Neuronal stem cell (in vitro differentiated cells): ENCODE data around the gene SP3.

Experiments used
- DNase-seq: peaks from one replicate; pipeline ENCODE4 v3.0.0-alpha.2; 2013; ENCODE audit warnings: low spot score
- H2AFZ ChIP-seq: one replicate; pipeline ENCODE4 v1.6.1; 2013; ENCODE audit warnings: mild to moderate bottlenecking, low read length, inconsistent platforms
- H2AK5ac ChIP-seq: 2 replicates; pipeline ENCODE4 v1.6.1; 2013; ENCODE audit warnings: low read depth, mild to moderate bottlenecking, inconsistent platforms, low read length, moderate library complexity, mixed read lengths
- H2BK120ac ChIP-seq: 2 replicates; pipeline ENCODE4 v1.6.1; 2013; ENCODE audit warnings: low read depth, mild to moderate bottlenecking, inconsistent platforms, low read length, moderate library complexity, mixed read lengths
- H2BK12ac ChIP-seq: one replicate; pipeline ENCODE4 v1.6.1; 2013; ENCODE audit warnings: low read length, inconsistent platforms
- H2BK15ac ChIP-seq: 2 replicates; pipeline ENCODE4 v1.6.1; 2013; ENCODE audit warnings: mild to moderate bottlenecking, low read length, inconsistent platforms, mixed read lengths
- H2BK5ac ChIP-seq: one replicate; pipeline ENCODE4 v1.6.1; 2013; ENCODE audit warnings: inconsistent platforms, mild to moderate bottlenecking, low read length, moderate library complexity
- H3K14ac ChIP-seq: one replicate; pipeline ENCODE4 v1.6.1; 2013; ENCODE audit warnings: low read length, inconsistent platforms
- H3K18ac ChIP-seq: 2 replicates; pipeline ENCODE4 v1.6.1; 2013; ENCODE audit warnings: low read length, inconsistent platforms
- H3K23ac ChIP-seq: 2 replicates; pipeline ENCODE4 v1.6.1; 2013; ENCODE audit warnings: low read depth, mild to moderate bottlenecking, mixed read lengths, low read length, inconsistent platforms; ENCODE audit not compliant: poor library complexity
- H3K27ac ChIP-seq: replicated peaks from 3 replicates; pipeline ENCODE4 v1.5.1; 2013; ENCODE audit warnings: low read length, inconsistent platforms
- H3K27me3 ChIP-seq, 3 experiments: 2 replicates each; pipeline ENCODE4 v1.6.1; 2013; ENCODE audit warnings: low read length in 3 of 3, mild to moderate bottlenecking in 2 of 3, inconsistent platforms in 1 of 3, low read depth in 1 of 3, mixed read lengths in 1 of 3, moderate library complexity in 1 of 3; ENCODE audit not compliant: control insufficient read depth in 3 of 3, insufficient read depth in 3 of 3
- H3K36me3 ChIP-seq, 2 donors: replicated peaks in 1 of 2; 2 replicates each; pipeline ENCODE4 v1.6.1; 2013; ENCODE audit warnings: low read length in 2 of 2; ENCODE audit not compliant: control insufficient read depth in 2 of 2, insufficient read depth in 2 of 2
- H3K4ac ChIP-seq: 2 replicates; pipeline ENCODE4 v1.6.1; 2013; ENCODE audit warnings: inconsistent platforms, mild to moderate bottlenecking, low read length, moderate library complexity
- H3K4me1 ChIP-seq, 2 donors: 1 replicate in 1 of 2; 2 replicates in 1 of 2; pipeline ENCODE4 v1.6.1; 2013; ENCODE audit warnings: low read length in 2 of 2, low read depth in 1 of 2; ENCODE audit not compliant: control insufficient read depth in 2 of 2, insufficient read depth in 1 of 2
- H3K4me2 ChIP-seq: one replicate; pipeline ENCODE4 v1.6.1; 2013; ENCODE audit warnings: mild to moderate bottlenecking, low read length, inconsistent platforms; ENCODE audit not compliant: insufficient read depth, poor library complexity, severe bottlenecking
- H3K4me3 ChIP-seq, 2 donors: 2 replicates each; pipeline ENCODE4 v1.5.1; 2013; ENCODE audit warnings: low read length in 2 of 2, mild to moderate bottlenecking in 2 of 2, inconsistent platforms in 1 of 2, moderate library complexity in 1 of 2
- H3K79me1 ChIP-seq: one replicate; pipeline ENCODE4 v1.6.1; 2013; ENCODE audit warnings: low read depth, mild to moderate bottlenecking, inconsistent platforms, low read length, moderate library complexity
- H3K9ac ChIP-seq: one replicate; pipeline ENCODE4 v1.6.1; 2013; ENCODE audit warnings: mild to moderate bottlenecking, low read depth, low read length, inconsistent platforms; ENCODE audit not compliant: poor library complexity
- H3K9me3 ChIP-seq, 2 donors: replicated peaks in 1 of 2; 2 replicates each; pipeline versions ENCODE3 to v1.6.1; 2013; ENCODE audit warnings: low read length in 2 of 2, mild to moderate bottlenecking in 2 of 2, inconsistent platforms in 1 of 2, low read depth in 1 of 2, mixed read lengths in 1 of 2, moderate library complexity in 1 of 2; ENCODE audit not compliant: control insufficient read depth in 2 of 2, insufficient read depth in 1 of 2
- H4K8ac ChIP-seq: one replicate; pipeline ENCODE4 v1.6.1; 2013; ENCODE audit warnings: low read depth, mild to moderate bottlenecking, inconsistent platforms, low read length, moderate library complexity
- H4K91ac ChIP-seq: one replicate; pipeline ENCODE4 v1.6.1; 2013; ENCODE audit warnings: low read length, low read depth, mild to moderate bottlenecking, inconsistent platforms; ENCODE audit not compliant: poor library complexity
- WGBS, 2 donors: extraction: QIAGEN DNeasy Blood & Tissue Kit; methylation state at CpG; one replicate each; pipeline ENCODE4 v1.1.7; 2013; ENCODE audit warnings: missing lambda C conversion rate in 2 of 2, mixed read lengths in 1 of 2; ENCODE audit not compliant: insufficient read length in 2 of 2, insufficient replicate concordance in 1 of 2; ENCODE audit errors: extremely low coverage in 2 of 2; 5-methylcytosine and 5-hydroxymethylcytosine counted together

The SP3 gene

GRCh38 chr2:174008720-174009119 lies 43.5 kb upstream of the SP3 start:
- no peak overlapping the region for H3K4me2 ChIP-seq
- no peak overlapping the region for H3K4ac ChIP-seq
- H3K9me3 ChIP-seq, result no peaks in the 10 kb centered on the region
- no peak overlapping the region for H2AK5ac ChIP-seq
- no peak overlapping the region for H2BK12ac ChIP-seq
- H4K91ac ChIP-seq, result no peak overlapping the region
- H3K18ac ChIP-seq, result no peak overlapping the region
- WGBS, 2 donors, result no CpG with 5 or more reads among the region's 4 CpGs
- DNase-seq, result no peak
- no peaks in the 10 kb centered on the region for H3K79me1 ChIP-seq
- no peak overlapping the region for H4K8ac ChIP-seq
- H3K9ac ChIP-seq, result no peak overlapping the region
- H3K4me1 ChIP-seq, result peaks cover 4 to 9% of the 10 kb centered on the region in 2 donors
- no peak overlapping the region for H2AFZ ChIP-seq
- no peak overlapping the region for H3K27ac ChIP-seq
- H3K14ac ChIP-seq, result no peak overlapping the region
- H2BK15ac ChIP-seq, result no peak overlapping the region
- peaks cover 0 to 3% (median 0%) of the 10 kb centered on the region in 3 experiments for H3K27me3 ChIP-seq
- no peaks in the 10 kb centered on the region for H3K36me3 ChIP-seq
- no peak overlapping the region for H3K23ac ChIP-seq
- no peak overlapping the region for H2BK5ac ChIP-seq
- no peak overlapping the region for H3K4me3 ChIP-seq
- no peak overlapping the region for H2BK120ac ChIP-seq

DNA sequence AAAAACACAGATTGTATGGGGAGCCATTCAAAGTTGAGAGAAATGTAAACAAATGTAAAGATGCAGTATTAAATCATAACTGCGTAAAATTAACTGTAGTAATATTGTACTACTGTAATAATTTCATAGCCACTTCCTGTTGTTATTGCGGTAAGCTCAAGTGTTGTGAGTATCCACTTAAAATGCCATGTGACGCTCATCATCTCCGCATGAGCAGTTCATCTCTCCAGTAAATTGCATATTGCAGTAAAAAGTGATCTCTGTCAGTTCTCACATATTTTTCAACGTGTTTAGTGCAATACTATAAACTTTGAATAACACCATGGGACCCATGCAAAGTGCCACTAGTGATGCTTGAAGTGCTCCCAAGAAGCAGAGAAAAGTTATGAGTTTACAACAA lies 41.8 kb upstream of the SP3 start:
- H3K9me3 ChIP-seq, result no peaks in the 10 kb centered on the region
- H3K4me3 ChIP-seq, result no peak overlapping the region
- no peak overlapping the region for H3K14ac ChIP-seq
- no peak overlapping the region for H3K4me2 ChIP-seq
- no peak overlapping the region for H2BK5ac ChIP-seq
- no peak overlapping the region for H2BK15ac ChIP-seq
- H3K23ac ChIP-seq, result no peak overlapping the region
- H2BK12ac ChIP-seq, result no peak overlapping the region
- peaks cover 0 to 4% of the 10 kb centered on the region in 2 donors for H3K4me1 ChIP-seq
- WGBS, 2 donors, result no CpG with 5 or more reads among the region's 5 CpGs
- H2BK120ac ChIP-seq, result no peak overlapping the region
- no peak overlapping the region for H3K9ac ChIP-seq
- no peaks in the 10 kb centered on the region for H3K27me3 ChIP-seq
- no peak overlapping the region for H2AFZ ChIP-seq
- no peak for DNase-seq
- H3K36me3 ChIP-seq, result no peaks in the 10 kb centered on the region
- H2AK5ac ChIP-seq, result no peak overlapping the region
- H3K27ac ChIP-seq, result no peak overlapping the region
- no peaks in the 10 kb centered on the region for H3K79me1 ChIP-seq
- no peak overlapping the region for H4K8ac ChIP-seq
- H4K91ac ChIP-seq, result no peak overlapping the region
- no peak overlapping the region for H3K4ac ChIP-seq
- H3K18ac ChIP-seq, result no peak overlapping the region

GRCh38 chr2:174005801-174006419 lies 40.7 kb upstream of the SP3 start:
- no peak overlapping the region for H3K18ac ChIP-seq
- no peak for DNase-seq
- no peak overlapping the region for H2BK12ac ChIP-seq
- H3K23ac ChIP-seq, result no peak overlapping the region
- no peak overlapping the region for H2AK5ac ChIP-seq
- H3K9me3 ChIP-seq, result no peaks in the 10 kb centered on the region
- no peak overlapping the region for H2BK120ac ChIP-seq
- no peak overlapping the region for H2AFZ ChIP-seq
- H3K36me3 ChIP-seq, result no peaks in the 10 kb centered on the region
- H3K4me1 ChIP-seq, result peaks cover 0 to 4% of the 10 kb centered on the region in 2 donors
- H2BK5ac ChIP-seq, result no peak overlapping the region
- no peak overlapping the region for H2BK15ac ChIP-seq
- no peak overlapping the region for H3K9ac ChIP-seq
- no peaks in the 10 kb centered on the region for H3K79me1 ChIP-seq
- H3K14ac ChIP-seq, result no peak overlapping the region
- H3K27me3 ChIP-seq, result no peaks in the 10 kb centered on the region
- H3K4me2 ChIP-seq, result no peak overlapping the region
- no peak overlapping the region for H3K27ac ChIP-seq
- H4K91ac ChIP-seq, result no peak overlapping the region
- WGBS, 2 donors, result no CpG with 5 or more reads among the region's 11 CpGs
- no peak overlapping the region for H3K4me3 ChIP-seq
- H3K4ac ChIP-seq, result no peak overlapping the region
- H4K8ac ChIP-seq, result no peak overlapping the region

DNA sequence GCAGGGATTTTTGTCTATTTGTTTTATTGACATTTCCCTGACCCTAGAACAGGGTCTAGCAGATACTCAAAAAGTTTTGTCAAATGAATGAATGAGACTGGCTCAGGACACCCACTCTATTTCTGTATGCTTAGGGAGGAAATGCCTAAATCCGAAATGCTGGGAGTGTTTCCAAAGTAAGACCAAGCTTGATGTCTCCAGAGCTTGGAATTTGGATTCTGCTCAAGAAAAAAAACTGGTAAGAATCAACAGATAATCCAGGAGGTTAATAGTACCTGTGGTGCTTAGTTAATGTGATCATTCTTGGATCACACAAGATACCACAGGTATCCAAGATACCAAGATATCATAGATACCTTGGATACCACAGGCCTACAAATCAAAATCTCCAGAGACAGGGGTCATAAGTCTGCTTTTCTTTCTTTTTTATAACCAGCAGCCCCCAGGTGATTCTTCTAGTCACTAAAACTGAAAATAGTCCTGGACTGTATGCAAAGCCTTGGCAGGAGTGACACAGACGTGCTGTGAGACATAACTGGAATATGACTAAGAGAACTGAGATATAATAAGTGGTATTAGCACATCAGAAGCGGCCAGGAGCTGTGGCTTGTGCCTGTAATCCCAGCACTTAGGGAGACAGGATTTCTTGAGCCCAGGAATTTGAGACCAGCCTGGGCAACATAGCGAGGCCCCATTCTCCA lies 39.9 kb upstream of the SP3 start:
- Histone ChIP-seq H3K4ac (no peak overlapping the region), H3K4me2 (no peak overlapping the region), H3K79me1 (no peaks in the 10 kb centered on the region), H3K4me3 (no peak overlapping the region), H3K23ac (no peak overlapping the region), H2BK120ac (no peak overlapping the region), H2AFZ (no peak overlapping the region), H4K8ac (no peak overlapping the region), H3K4me1 (peaks cover 0 to 4% of the 10 kb centered on the region in 2 donors), H2BK12ac (no peak overlapping the region), H3K9me3 (no peaks in the 10 kb centered on the region), H2AK5ac (no peak overlapping the region), H2BK5ac (no peak overlapping the region), H3K27ac (no peak overlapping the region), H3K27me3 (no peaks in the 10 kb centered on the region), H3K36me3 (no peaks in the 10 kb centered on the region), H4K91ac (no peak overlapping the region), H3K9ac (no peak overlapping the region), H3K18ac (no peak overlapping the region), H3K14ac (no peak overlapping the region), H2BK15ac (no peak overlapping the region)
- DNase-seq, result no peak
- WGBS, 2 donors, result no CpG with 5 or more reads among the region's 4 CpGs
